Effector memory CD4-positive, alpha-beta T cell (primary cell): ENCODE data around the gene HOXD3.

ENCODE experiments used
- DNase-seq, 3 donors: peaks; one replicate each; pipeline ENCODE4 v3.0.0-alpha.2; 2020
- H3K27ac ChIP-seq: 2 replicates; pipeline ENCODE4 v1.7.0; 2013; ENCODE audit warnings: mild to moderate bottlenecking, low read length, moderate library complexity; ENCODE audit not compliant: insufficient read depth, poor library complexity, severe bottlenecking
- H3K27me3 ChIP-seq: replicated peaks from 2 replicates; pipeline ENCODE4 v1.7.0; 2013; ENCODE audit warnings: mild to moderate bottlenecking, low read length; ENCODE audit not compliant: insufficient read depth, control insufficient read depth, poor library complexity, severe bottlenecking
- H3K36me3 ChIP-seq: 2 replicates; pipeline ENCODE4 v1.7.0; 2013; ENCODE audit warnings: mild to moderate bottlenecking, low read length, moderate library complexity; ENCODE audit not compliant: control insufficient read depth, insufficient read depth
- H3K4me1 ChIP-seq: 2 replicates; pipeline ENCODE4 v1.7.0; 2013; ENCODE audit warnings: low read length, mild to moderate bottlenecking; ENCODE audit not compliant: control insufficient read depth, insufficient read depth, poor library complexity, severe bottlenecking
- H3K4me3 ChIP-seq: 2 replicates; pipeline ENCODE4 v1.7.0; 2013; ENCODE audit warnings: low read length, low read depth, mild to moderate bottlenecking; ENCODE audit not compliant: insufficient read depth, poor library complexity, severe bottlenecking
- H3K9me3 ChIP-seq: 2 replicates; pipeline ENCODE4 v1.7.0; 2013; ENCODE audit warnings: mild to moderate bottlenecking, low read length, moderate library complexity; ENCODE audit not compliant: control insufficient read depth

The HOXD3 gene

GRCh38 chr2:176172895-176173566, 15.9 kb downstream of the HOXD3 start:
- Histone ChIP-seq H3K27me3 (peaks cover 43% of the 10 kb centered on the region), H3K9me3 (no peaks in the 10 kb centered on the region), H3K4me1 (no peaks in the 10 kb centered on the region), H3K4me3 (no peak overlapping the region), H3K27ac (no peak overlapping the region), H3K36me3 (no peaks in the 10 kb centered on the region)
- no peak for DNase-seq

DNA sequence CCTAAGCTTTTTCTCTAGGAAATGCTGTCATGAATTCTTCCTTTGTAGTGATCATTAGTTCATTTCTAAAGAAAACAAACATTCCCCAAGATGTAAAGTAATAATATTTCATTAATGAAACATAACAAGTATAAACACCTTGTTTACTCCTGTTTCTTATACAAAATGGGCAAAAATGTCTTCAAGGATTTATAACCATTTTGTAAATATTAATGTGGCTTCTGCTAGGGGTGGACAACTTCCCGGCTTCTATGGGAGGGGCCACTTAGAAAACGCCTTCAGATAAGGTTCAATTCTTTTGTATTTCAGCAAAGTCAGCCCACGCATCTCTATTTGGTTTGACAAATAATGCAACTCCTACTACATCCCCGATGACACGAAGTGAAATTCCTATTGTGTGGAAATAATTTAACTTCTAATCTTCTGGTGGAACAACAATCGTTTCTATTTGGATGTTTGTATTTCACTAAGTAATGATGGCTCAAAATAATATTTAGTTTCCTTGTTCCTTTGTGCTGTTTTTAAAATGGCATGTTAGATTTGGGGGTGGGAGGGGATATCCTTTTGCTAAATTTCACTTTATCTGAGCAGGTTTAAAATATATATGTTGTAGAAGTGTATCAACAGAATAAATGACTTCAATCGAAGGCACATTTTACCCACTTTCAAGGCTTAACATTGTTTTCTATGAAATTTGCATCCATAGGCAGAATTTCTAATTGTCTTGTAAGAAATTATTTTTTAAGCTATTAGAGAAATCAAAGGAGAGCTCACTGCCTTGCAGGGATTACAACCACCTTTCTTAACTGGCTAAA, 16.7 kb downstream of the HOXD3 start:
- no peaks in the 10 kb centered on the region for H3K9me3 ChIP-seq
- no peaks in the 10 kb centered on the region for H3K4me1 ChIP-seq
- H3K4me3 ChIP-seq, result no peak overlapping the region
- no peak overlapping the region for H3K27ac ChIP-seq
- DNase-seq, result no peak
- peaks cover 50% of the 10 kb centered on the region for H3K27me3 ChIP-seq
- no peaks in the 10 kb centered on the region for H3K36me3 ChIP-seq

- Histone ChIP-seq H3K9me3 (no peaks in the 10 kb centered on the region), H3K36me3 (no peaks in the 10 kb centered on the region), H3K4me3 (no peak overlapping the region), H3K27me3 (peaks cover 54% of the 10 kb centered on the region), H3K4me1 (no peaks in the 10 kb centered on the region), H3K27ac (no peak overlapping the region)
- DNase-seq, result no peak
These were observed 17.3 kb downstream of the HOXD3 start for GRCh38 chr2:176174382-176174823.

- Histone ChIP-seq H3K27ac (no peak overlapping the region), H3K27me3 (peaks cover 61% of the 10 kb centered on the region), H3K4me1 (no peaks in the 10 kb centered on the region), H3K4me3 (no peak overlapping the region), H3K36me3 (no peaks in the 10 kb centered on the region), H3K9me3 (no peaks in the 10 kb centered on the region)
- no peak for DNase-seq
These were observed 18.0 kb downstream of the HOXD3 start for GRCh38 chr2:176174824-176175708.

- Histone ChIP-seq H3K27ac (no peak overlapping the region), H3K27me3 (peaks cover 61% of the 10 kb centered on the region), H3K4me3 (no peak overlapping the region), H3K9me3 (no peaks in the 10 kb centered on the region), H3K36me3 (no peaks in the 10 kb centered on the region), H3K4me1 (no peaks in the 10 kb centered on the region)
- DNase-seq, result no peak
These were observed 18.9 kb downstream of the HOXD3 start for GRCh38 chr2:176175709-176176607.

DNA sequence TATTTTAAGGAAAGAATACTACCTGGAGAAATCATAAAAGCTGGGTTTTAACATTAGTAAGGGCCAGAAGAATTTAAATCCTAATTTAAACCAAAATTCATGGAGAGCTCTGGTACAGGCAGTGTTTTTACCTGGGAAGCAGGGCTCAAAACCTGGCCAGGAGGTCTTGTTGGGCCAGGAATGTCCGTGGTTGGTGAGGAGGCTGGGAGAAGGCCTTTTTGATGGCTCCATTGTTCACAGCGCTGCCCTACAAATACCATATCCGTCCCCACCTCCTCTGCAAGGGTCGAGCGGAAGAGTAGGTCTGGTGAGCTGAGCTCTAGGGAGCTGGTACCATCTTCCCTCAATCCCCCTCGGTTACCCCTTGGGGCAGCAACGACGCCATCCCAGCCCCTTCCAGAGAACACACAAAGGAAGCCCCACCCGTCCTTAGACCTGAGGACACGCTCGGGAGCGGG, 20.5 kb downstream of the HOXD3 start:
- Histone ChIP-seq H3K9me3 (no peaks in the 10 kb centered on the region), H3K4me3 (no peak overlapping the region), H3K27ac (no peak overlapping the region), H3K36me3 (no peaks in the 10 kb centered on the region), H3K4me1 (no peaks in the 10 kb centered on the region), H3K27me3 (peaks cover 60% of the 10 kb centered on the region)
- no peak for DNase-seq

- Histone ChIP-seq H3K4me3 (no peak overlapping the region), H3K4me1 (no peaks in the 10 kb centered on the region), H3K27me3 (peaks cover 58% of the 10 kb centered on the region), H3K27ac (no peak overlapping the region), H3K9me3 (no peaks in the 10 kb centered on the region), H3K36me3 (no peaks in the 10 kb centered on the region)
- DNase-seq, result no peak
These were observed 21.1 kb downstream of the HOXD3 start for GRCh38 chr2:176178038-176178756.

DNA sequence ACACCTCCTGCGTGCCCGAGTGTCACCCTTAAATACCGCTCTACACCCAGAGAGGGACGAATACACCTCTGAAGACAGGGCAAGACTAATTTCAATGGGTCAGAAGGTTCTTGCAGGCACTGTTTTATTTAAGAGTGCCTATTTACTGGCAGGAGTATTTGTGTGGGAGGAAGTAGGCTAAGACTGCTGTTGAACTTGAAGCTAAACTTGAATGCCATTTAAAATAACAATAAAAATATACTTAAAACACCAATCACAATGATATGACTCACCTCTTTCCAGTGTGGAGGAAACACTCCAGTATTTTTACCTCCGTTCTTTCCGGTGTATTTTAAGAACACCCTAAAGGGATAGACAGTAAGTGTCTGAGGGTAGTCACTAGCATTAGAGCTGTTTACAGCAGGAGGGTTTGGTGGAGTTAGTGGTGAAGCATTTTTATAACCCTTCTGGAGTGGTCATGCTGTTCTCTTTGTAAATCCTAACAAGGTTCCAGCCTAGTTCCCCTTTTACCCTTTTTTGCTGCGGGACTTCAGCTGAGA, 21.7 kb downstream of the HOXD3 start:
- no peaks in the 10 kb centered on the region for H3K9me3 ChIP-seq
- H3K27ac ChIP-seq, result no peak overlapping the region
- H3K4me3 ChIP-seq, result no peak overlapping the region

More for the DNA sequence above, 21.7 kb downstream of the HOXD3 start:
- H3K27me3 ChIP-seq, result peaks cover 57% of the 10 kb centered on the region
- DNase-seq, result no peak
- H3K36me3 ChIP-seq, result no peaks in the 10 kb centered on the region
- no peaks in the 10 kb centered on the region for H3K4me1 ChIP-seq
